GM12874 (cell line): ENCODE results near the gene PEX12.

Experiments used
- TF ChIP-seq, protein P1 (sequence below): IDR thresholded peaks from 2 replicates; pipeline ENCODE4 v1.5.1; 2011; ENCODE audit warnings: low read depth, mild to moderate bottlenecking, control low read depth, low read length, moderate library complexity; ENCODE audit not compliant: insufficient read depth

PEX12 gene

DNA sequence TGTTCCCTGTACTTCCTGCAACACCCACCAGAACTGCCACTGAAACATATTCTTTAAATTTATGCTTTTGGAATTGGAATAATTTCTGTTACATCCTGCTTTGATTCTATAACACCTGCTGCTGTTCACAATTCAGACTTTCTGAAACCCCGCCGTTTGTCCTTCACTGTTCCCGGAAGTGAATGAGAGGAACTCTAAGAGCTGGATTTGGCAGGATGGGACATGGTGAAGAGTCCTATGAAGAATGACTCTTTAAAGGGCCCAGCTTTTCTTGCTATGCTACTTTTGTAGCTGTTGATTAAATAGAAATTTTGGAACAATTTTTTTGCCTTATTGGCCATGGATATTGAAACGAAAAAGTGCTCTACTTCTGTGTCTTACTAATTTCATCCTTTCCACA, 17.7 kb upstream of the PEX12 start:
- TF ChIP-seq, protein P1, sequence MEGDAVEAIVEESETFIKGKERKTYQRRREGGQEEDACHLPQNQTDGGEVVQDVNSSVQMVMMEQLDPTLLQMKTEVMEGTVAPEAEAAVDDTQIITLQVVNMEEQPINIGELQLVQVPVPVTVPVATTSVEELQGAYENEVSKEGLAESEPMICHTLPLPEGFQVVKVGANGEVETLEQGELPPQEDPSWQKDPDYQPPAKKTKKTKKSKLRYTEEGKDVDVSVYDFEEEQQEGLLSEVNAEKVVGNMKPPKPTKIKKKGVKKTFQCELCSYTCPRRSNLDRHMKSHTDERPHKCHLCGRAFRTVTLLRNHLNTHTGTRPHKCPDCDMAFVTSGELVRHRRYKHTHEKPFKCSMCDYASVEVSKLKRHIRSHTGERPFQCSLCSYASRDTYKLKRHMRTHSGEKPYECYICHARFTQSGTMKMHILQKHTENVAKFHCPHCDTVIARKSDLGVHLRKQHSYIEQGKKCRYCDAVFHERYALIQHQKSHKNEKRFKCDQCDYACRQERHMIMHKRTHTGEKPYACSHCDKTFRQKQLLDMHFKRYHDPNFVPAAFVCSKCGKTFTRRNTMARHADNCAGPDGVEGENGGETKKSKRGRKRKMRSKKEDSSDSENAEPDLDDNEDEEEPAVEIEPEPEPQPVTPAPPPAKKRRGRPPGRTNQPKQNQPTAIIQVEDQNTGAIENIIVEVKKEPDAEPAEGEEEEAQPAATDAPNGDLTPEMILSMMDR = no peak

DNA sequence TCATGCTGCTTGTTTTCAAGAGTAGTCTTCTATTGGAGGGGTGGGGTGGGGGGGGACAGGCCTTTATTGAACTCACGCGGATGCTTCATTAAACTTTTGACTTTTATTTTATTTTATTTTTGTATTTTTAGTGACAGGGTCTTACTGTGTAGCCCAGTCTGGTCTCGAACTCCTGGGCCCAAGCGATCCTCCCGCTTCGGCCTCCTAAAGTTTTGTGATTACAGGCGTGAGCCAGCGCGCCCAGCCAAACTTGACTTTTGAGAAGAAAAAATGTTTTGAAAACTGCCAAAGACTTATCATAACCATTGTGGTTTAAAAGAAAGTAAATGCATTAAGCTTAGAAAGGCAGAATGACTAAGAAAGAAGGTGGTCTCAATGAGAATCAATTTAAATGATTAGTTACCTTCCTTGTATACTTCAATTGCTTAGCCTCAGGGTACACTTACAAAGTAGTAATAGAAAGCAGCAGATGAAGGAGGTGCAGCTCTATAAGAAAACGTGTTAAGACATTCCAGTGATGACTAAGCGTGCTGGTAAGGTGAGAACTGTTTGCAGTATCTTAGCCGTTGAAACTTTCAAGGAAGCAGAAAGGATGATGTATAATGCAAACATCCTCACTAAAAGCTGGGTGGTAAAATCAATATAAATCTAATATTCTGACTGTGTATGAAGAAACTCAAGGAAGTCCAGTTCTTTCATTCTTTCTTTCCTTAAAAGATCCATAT, 10.0 kb upstream of the PEX12 start:
- TF ChIP-seq, protein P1 = no peak

DNA sequence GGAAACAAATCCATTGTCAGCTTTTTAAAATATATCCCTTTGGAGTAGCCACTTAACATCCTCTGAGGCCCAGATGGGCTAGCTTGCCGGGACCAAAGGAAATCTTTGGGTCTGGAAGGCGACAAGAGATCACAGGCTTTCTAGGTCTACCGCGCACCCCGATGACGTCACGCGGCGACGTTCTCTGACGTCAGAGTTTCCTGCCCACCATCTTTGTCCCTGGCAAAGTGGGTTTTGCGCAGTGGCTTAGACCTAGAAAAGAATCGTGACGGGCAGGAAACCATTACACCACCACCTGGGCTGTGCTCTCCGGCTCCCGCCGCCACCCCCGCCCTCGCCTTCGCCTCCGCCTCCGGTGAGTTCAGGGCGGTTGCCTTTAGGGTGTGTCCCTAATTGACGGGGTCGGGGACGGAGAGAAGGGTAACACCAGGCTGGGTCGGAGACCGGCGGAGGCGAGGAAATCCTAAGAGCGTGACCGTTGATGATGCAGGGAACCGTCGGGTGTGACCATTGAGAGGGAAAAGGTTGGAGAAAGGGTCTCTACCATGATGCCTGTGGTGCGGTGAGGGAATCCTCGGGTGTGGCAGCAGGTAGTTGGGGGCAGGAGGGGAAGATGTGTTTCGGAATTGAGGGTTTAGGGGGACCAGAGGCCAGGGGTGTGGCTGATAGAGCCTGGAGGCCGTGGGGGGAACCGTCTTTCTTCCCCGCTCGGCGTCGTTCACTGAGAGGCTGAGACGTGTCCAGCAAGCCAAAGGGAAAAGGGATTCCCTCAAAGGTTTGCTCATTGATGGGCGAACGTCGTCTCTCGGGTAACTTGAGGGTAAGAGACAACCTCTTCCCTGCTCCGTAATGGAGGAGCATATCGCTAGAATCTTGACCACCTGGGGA, 8.9 kb upstream of the PEX12 start, which contains the start of gene AP2B1:
Gene AP2B1 (plus strand): TSS at position 249 of the 888 bp plus-strand sequence. CDS start 6,709 bp downstream, outside the sequence.
- TF ChIP-seq, protein P1 = no peak

DNA sequence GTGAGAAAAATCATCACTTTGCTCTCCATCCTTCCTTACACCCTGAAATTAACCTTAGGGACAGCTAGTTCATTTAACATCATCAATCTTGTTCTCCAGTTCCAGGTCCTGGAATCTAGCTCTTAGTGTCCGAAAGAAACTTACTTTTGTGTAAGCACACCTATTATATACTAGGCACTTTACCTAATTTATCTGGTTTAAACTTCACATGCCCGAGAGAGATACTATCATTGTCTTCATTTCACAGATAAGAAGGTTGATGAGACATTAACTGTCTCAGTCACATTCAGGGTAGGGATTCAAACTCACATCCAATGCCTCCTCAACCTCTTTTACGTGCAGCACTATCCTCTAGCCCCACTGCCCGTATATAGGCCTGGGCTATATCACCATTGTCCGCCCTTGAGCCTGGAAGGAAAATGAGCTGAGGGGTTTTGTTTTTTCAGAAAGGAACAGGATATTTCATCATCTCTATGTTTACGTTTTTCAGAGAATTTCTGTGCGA, 8.2 kb upstream of the PEX12 start:
- TF ChIP-seq, protein P1 = no peak

DNA sequence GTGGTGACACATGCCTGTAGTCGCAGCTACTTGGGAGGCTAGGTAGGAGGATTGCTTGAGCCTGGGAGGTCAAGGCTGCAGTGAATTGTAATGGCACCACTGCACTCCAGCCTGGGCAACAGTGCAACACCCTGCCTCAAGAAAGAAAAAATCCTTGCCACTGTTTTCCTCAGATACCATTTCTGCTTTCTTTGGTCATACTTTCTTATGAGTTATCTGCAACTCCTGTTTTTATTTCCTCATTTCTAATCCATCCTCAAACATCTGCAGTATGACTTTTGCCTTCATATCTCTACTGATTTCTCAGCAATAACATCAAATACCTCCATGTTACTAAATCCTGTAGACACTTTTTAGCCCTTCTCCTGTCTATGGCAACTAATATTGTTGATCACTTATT, 5.7 kb upstream of the PEX12 start:
- TF ChIP-seq, protein P1 = no peak

DNA sequence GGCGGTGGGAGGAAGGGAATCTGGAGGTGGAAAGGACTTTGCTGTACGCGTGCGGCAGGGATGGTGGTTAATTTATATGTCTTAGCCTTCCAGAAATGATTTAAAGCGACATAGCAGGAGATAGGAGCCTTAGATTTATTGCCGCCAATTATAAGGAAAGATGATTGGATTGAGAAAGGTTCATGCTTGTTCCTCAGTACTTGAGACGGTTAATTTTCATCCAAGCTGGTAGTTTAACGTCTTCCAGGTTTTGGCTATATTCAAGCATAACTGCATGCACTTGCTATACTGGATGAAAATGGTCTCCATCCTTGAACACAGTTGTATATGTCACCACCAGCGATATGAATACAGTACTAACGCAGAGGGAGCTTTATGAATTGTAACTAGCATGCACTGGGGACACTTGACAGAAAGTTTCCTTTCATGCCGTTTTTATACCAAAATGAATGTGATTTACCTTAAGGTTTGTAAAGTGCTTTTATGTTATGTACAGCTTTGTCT, 610 bp upstream of the PEX12 start:
- TF ChIP-seq, protein P1 = no peak

DNA sequence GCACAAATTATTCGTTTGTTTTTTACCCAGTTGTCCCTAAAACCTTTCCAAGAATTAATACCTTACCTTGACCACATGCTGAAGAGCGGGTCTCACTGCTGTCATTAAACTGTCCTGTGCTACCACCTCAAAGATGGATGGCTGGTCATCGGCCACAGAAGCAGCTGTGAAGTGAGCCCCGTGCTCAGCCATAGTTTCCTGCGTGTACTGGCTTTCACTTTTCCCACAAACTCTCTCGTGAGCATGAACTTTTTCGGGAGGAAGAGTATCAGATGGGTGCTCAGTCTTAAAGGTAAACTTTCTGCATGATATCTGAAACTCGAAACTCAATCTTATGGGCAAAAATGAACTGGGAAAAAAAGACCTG, 558 bp downstream of the PEX12 start:
- TF ChIP-seq, protein P1 = no peak
